HG03175 (cell line): ENCODE data around the gene PRRG4.
"Not testable (repeated sequence)": the region's sequence is repeated elsewhere in the genome, so short reads cannot be mapped to it uniquely, and the experiment has no call there.

Experiments used
- ATAC-seq: cut with Tn5 transposase; IDR thresholded peaks from one replicate; pipeline ENCODE4 v1.9.1; 2021; ENCODE audit warnings: mild to moderate bottlenecking, moderate library complexity; ENCODE audit not compliant: unreplicated experiment

PRRG4 gene

DNA sequence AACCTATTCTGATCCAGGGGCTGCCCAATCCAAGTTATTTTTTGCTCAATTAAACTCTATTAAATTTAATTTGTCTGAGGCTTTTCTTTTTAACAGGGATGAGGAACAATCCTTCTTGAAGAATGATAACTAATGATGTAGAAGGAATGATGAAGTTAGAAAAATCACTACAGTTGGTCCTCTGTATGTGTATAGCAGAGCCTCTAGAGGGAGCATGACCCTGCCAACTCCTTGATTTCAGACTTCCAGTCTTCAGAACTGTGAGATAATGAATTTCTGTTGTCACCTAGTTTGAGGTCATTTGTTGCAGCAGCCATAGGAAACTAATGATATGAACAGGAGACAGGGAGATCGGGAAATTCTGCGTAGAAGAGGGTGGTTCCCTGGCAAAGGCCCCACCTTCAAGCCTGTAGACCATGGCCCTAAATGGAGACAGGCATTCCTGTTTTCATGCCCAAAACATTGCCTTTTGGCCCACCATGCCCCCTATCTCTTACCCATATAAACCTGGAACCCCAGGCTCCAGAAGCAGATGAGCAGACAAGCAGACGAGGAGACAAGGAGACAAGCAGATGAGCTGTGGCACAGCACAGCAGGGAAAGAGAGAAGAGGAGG, 55.1 kb downstream of the PRRG4 start:
- ATAC-seq = no peak

DNA sequence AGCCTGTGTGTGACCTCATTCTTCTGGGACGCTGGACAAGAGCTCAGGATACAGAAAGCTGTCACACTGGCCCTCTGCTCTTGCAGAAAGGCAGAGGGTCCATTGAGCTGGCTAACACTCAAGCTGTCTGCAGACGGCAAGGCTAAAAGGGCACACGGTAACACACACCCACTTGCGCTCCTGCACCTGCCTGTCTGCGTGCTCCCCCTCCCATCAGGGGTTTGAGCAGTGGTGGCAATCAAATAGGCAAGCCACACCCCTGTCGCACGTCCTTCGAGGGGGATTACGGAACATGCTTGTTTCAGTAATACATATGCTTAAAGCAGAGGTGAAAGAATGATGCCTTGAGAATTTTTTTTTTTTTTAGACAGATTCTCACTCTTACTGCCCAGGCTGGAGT, 55.8 kb downstream of the PRRG4 start:
- no peak for ATAC-seq

DNA sequence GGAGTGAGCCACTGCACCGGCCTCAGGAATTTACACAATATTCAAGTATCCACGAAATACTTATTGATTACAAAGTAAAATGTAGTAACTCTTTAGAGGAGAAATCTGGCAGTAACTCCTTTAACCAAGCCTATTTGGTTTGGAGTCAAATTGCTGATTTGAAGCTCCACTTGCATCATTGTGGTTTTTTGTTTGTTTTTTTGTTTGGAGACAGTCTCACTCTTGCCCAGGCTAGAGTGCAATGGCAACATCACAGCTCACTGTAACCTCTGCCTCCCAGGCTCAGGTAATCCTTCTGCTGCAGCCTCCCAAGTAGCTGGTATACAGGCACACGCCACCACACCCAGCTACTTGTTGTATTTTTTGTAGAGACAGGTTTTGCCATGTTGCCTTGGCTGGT, 56.5 kb downstream of the PRRG4 start:
- ATAC-seq = no peak

DNA sequence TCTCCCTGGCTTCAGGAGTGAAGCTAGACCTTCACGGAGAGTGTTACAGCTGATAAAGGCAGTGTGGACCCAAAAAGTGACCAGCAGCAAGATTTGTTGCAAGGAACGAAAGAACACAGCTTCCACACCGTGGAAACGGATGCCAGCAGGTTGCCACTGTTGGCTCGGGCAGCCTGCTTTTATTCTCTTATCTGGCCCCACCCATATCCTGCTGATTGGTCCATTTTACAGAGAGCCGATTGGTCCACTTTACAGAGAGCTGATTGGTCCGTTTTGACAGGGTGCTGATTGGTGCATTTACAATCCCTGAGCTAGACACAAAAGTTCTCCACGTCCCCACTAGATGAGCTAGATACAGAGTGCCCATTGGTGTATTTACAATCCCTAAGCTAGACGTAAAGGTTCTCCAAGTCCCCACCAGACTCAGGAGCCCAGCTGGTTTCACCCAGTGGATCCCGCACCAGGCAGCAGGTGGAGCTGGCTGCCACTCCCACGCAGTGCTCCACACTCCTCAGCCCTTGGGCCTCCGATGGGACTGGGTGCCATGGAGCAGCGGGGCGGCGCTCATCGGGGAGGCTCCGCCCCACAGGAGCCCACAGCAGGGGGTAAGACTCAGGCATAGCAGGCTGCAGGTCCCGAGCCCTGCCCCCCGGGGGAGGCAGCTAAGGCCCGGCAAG, 58.1 kb downstream of the PRRG4 start:
- not testable (repeated sequence) for ATAC-seq

DNA sequence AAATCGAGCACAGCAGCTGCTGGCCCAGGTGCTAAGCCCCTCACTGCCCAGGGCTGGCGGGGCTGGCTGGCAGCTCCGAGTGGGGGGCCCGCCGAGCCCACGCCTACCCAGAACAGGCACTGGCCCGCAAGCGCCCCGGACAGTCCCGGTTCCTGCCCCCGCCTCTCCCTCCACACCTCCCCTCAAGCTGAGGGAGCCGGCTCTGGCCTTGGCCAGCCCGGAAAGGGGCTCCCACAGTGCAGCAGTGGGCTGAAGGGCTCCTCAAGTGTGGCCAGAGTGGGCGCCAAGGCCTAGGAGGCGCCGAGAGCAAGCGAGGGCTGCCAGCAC, 58.6 kb downstream of the PRRG4 start:
- ATAC-seq = not testable (repeated sequence)

DNA sequence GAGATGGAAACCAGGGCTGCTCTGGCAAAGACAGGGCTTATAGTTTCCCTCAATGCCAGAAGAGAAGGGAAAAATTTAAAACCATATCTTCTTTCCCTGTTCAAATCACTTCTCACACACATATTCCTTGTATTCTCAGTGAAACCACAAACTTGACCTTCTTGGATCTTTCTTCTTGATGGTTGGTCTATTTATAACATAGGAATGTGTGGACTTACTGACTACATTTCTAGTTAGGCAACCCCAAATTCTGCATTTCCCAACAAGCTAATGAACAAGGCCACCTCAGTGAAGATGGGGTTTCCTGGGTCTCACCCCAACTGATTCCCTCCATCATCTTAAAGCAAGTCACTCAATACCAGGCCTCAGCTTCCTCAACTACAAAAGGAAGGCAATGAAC, 59.1 kb downstream of the PRRG4 start:
- ATAC-seq = no peak

DNA sequence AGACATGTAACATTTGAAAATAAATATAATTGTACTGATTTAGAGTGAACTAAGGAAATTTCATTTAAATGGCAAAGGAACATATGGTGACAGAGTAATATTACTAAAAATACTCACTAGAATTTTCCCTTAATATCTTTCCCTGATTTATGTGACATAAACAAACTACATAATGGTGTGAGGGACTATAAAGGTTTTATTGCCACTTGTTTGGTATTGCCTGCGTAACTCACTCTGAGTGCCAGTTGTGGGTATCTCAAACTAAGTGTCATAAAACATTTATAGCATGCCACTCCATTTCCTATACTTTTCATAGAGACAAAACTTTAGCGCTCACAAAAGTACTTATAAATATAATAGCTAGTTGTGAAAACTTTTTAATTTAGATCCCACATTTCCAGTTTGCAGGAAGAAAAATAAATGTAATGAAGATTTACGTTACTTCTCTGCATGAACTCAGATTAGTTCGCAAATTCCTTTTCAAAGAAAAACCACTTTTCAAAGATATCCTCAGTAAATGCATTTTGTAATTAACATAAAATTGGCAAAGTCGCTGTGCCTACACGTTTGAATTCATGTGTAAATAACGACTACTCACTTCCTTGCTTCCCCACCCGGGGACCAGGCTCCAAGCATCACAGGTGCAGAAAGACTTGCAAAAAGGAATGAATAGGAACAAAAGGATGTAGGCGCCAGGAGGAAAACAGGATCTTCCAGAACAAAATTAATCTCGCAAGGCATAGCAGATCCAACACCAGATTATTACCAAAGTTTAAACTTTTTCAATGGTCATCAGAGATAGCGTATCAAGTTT, 61.3 kb downstream of the PRRG4 start:
- ATAC-seq = no peak

DNA sequence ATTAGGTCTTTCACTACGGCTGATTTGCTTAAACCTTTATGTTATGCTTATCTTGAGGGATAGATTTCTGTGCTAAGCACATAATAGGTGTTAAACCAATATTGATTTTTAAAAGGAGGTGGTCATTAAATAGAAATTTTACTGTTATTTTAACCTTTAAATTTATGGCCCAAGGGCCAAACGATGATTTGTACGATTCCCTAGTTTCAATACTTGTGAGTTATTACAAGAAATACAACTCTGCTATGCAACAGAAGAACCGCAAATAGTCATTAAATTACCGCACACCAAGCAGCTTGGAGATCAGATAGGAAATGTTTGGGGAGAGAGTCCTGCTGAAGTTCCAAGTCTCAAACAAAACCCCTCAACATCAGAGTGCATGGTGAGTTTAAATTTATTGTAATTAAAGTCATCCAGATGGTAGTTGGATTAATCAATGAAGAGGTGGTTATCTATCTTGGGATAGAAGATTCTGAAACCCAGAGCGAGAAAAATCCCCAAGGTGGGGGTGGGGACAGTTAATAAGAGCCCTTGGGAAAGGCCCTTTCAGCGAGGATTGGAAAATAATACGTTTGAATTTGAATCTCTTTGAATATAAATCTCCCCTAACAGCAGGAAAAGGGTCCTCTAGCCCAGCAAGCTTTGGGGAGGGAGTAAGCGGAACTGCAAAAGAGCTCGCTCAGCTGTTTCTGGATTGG, 62.1 kb downstream of the PRRG4 start:
- no peak for ATAC-seq

DNA sequence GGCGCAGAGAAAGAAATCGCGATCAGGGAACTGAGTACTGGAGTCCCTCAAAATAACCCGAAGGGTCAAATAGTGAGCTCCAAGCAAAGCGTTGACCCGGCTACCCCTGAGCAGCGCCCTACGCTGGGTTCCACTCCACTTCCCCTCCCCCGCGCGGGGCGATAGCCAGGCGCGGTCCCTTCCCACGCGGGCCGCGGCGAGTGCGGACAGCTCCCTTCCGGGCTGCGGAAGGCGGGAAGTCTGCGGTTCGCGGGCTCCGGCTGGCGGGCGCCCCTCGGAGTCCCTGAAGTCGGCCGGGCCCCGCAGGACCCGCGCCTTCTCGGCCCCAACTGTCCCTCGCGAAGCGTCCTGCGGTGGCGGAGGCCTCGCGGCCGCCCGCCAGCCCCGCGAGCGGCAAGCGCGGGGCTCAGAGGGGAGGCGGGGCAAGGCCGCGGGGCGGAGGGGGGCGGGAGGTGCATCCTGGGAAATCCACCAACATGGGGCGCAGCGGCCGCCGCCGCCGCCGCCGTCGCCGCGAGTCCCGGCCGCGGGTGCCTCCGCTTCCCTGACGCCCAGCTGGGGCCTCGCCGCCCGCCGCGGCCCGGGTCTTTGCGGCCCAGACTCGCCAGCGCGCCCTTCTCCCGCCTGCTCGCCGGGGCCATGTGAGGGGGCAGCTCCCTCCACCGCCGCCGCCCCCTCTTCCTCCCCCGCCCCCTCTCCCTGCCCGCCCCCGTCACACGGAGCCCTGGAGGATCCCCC, 62.8 kb downstream of the PRRG4 start, which contains the start of gene QSER1:
Gene QSER1, plus strand, starts transcription at position 457 of the 738 bp plus-strand sequence. CDS start 315 bp downstream, outside the sequence.
- peak; percentile 65 for ATAC-seq

DNA sequence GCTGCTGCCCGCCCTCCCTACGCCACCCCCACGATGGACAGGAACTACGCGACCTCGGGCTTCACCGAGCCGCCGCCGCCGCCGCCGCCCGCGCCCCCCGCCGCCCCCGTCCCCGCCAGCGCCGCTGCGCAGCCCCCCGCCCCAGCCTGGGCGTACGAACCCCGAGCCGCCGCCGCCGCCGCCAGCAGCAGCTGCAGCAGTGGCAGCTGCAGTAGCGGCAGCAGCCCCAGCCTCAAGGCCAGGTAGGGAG, 63.3 kb downstream of the PRRG4 start:
- ATAC-seq = no peak

DNA sequence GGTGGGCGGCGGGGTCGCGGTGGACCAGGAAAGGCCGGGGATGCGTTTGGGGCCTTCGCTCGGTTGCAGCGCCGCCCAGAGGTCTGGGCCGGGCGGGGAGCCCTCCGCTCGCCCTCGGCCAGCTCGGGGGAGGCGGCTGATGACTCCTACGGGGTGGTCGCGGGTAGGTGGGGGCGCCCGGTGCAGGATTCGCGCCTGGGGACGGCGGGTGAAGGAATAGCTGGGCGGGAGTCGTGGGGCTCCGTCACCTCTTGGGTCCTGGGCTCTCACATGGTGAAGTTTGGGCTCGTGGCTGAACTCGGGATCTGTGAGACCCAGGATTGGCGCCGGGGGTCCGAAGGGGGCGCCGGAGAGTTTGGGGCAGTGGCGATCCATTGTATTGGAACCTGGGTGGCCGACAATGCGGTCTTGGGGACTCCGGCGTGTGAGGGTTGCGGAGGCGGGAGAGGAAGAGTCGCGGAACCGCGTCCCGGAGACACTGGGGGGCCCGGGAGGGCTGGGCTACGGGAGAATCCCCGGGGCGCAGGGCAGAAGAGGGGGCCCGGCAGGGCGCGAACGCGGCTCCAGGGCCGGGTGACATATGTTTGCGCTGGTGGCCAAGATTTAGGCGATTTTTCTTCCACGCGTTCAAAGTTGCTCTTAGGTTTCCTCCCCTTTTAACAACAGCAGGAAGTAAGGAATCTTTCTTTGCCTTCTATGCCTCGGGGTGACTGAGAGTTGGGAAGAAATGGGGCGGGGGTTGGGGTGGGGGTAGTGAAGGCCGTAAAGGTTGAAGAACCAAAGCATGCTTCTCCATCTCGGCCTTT, 63.8 kb downstream of the PRRG4 start:
- ATAC-seq = peak; percentile 37

DNA sequence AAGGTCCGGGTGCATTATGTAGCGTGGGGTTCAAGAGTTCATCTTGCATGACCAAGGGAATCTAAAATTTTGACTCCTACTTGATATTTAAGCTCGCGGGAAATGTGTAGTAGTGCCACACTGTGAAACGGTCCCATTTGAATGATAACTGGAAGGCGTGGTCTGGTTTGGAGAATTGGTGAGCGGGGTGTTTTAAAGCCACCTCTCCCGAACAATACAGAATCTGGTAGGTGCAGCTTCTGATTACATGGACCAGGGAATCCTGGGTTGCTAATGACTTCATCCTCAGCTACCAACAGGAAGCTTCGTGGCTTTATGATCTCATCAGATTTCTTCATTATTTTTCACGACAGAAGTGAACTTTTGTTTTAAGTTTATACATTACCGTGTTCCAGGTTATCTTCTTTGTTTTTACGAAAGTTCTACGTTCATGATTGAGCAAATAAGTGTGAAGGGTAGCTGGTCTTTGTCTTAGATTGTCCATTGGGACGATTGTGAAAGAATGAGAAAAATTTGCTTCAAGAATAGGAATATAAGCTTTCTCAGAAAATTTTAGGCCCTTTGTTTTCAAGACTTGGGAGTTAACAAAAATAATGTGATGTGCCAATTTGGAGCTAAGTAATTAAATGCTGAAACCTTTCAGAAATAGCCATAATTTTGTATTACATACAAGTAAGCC, 64.6 kb downstream of the PRRG4 start:
- no peak for ATAC-seq

DNA sequence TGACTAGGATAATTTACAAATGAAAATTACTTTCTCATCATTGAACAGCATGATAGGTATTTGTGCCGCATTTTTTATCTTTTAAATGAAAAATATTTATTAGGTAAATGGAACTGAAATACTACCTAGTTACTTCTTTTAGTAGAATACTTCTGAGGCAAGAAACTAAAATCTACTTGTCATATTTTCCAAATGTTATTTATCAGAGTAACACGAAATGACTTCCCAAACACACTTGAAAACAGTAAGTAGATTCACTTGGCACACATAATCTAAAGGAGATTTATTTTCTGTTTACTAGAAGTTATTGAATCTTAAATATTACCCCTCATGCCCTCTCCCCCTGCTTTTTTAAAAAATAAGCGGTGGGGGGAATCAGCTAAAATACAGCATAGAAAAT, 65.2 kb downstream of the PRRG4 start:
- ATAC-seq = no peak

DNA sequence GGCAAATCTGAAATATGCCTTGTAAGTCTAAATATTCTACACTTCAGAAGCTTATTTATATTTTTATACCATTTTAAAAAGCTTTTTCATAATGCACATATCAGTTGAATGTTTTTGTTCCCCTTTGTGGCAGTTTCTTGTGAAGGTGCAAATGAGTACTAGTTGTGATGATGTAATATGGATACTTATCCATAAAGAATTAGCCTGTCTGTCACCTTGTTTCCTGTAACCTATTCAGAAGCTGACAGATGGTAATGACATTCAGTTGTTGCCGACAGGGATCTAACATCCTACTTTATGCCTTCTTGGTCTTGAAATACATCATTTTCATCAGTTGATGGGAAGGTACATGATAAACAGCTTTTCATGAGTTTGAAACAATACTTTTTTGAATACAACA, 65.7 kb downstream of the PRRG4 start:
- ATAC-seq = no peak

DNA sequence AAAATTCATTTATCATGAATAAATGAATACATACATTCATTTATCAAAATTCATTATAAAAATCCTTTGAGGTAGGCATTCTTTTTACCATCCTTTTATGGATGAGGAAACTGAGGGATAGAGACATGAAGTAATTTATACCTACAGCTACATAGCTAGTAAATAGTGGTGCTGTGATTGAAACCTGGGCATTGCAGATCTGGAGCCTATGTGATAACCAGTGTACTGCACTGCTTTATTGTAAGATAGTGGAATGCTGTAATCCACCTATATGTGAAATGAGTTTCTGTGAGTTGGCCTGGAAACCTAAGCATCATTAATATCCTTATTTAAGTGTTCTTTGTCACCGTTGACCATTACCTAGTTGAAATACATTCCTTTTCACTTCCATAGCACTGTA, 67.4 kb downstream of the PRRG4 start:
- no peak for ATAC-seq

DNA sequence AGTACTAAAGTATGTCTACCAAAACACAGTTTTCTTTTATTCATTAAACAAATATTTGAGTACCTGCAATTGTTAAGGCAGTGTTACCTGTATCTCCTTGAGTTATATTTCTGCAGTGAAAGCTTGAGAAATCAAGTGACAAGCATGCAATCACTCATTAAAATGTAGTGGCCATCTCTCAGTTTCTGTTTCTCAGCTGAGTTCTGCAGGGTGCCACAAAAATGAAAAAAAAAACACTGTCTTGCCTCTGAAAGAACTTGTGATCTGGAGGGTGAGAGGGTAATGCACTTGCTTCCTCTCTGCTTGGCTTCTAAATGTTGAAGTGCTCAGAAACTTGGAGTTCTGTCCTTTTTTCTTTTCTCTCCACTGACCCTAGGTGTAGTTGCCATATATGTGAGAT, 69.7 kb downstream of the PRRG4 start:
- ATAC-seq = peak; percentile 53

DNA sequence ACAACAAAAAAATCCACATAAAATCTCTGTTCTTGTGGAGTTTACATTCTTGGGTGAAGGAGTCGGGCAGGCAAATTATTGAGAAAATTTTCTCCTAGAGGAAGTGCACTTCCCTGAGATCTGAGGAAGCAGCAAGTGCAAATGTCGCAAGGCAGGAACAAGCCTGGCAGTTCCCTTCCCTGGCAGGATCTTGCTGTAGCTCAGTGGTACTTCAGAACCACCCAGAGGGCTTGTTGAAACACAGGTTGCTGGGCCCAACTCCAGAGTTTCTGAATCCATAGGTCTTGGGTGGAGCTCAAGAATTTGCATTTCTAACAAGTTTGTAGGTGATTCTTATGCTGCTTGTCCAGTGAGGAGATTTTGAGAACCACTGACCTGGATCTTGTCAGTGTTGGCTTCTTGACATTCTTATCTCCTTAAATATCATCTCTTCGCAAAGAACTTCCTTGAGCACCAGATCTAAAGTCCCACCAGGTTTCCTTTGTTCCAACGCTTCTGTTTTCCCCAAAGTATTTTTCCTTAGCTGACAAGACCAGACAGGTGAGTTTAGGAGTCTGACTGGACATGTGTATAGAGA, 72.5 kb downstream of the PRRG4 start:
- ATAC-seq = no peak

DNA sequence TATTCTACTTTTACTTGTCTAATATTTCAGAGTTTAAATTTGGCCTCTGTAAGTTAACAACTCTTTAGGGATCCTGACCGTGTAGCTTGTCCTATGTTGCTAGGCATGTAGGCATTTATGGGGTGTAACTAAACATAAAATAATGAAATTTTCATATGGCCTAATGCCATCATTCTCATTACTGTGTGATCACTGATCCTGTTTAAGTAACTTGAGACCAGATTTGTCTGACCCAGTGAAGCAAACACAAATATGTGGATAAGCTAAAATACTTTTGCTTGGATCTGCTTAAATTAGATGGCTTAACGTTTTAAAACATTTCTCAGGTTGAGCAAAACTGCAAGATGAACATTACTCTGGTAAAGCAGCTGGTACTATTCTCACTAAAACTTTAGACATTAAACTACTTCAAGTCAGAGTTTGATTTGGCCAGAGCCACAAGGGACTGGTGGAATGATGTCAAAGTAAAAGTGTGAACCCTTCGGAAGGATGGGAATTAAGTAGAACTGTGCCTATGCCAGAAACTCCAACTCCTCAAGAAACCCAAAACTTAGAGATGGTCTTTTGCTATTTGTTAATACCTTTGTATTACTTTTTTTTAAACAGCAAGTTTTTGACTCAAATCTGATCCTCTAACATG, 75.4 kb downstream of the PRRG4 start:
- no peak for ATAC-seq
